GM12891 (cell line): Measurements from ENCODE around the gene CDH10.

Source experiments
- POLR2A ChIP-seq: IDR thresholded peaks from 2 replicates; pipeline ENCODE4 v1.6.1; 2011; ENCODE audit warnings: low read depth, low read length, control low read depth
- POLR2AphosphoS5 ChIP-seq: IDR thresholded peaks from 2 replicates; pipeline ENCODE4 v1.6.1; 2011; ENCODE audit warnings: low read depth, low read length, control low read depth
- POU2F2 ChIP-seq: IDR thresholded peaks from 2 replicates; pipeline ENCODE4 v1.6.1; 2011; ENCODE audit warnings: low read depth, mild to moderate bottlenecking, control low read depth, low read length, moderate library complexity
- TAF1 ChIP-seq: IDR thresholded peaks from 2 replicates; pipeline ENCODE4 v1.6.1; 2011; ENCODE audit warnings: low read depth, low read length, control low read depth

DNA sequence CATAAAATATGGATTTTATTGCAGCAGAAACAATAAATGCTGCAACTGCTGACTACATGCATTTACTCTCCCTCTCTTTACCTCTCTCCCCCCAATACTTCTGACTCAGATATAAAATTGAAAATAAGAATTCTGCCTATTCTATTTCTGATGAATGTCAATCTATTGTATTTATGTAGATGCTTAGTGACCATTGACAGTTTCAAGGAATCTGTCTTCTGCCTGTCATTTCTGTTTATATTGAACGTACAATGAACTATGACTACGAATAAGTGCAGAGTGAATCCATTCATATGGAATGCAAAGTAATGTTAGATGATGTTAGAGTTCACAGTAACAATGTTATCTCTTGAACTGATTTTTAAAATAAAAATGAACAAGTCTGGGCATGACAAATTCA is 898 bp downstream of the CDH10 start:
- TF ChIP-seq POLR2AphosphoS5 (no peak), POLR2A (no peak), TAF1 (no peak), POU2F2 (no peak)
